ACC112 (cell line): ENCODE results near the gene KCND3.

Experiments
- H2AFZ ChIP-seq: fragments of 200-600 bp; sonication (generic); one replicate; pipeline ENCODE4 v1.6.0; 2017; ENCODE audit warnings: antibody characterized with exemption, low read length; ENCODE audit not compliant: unreplicated experiment
- H3K27ac ChIP-seq: fragments of 200-600 bp; sonication (generic); 2 replicates; pipeline ENCODE4 v1.5.1; 2014; ENCODE audit warnings: low read depth, mild to moderate bottlenecking, antibody characterized with exemption, low read length, moderate library complexity
- H3K27me3 ChIP-seq: fragments of 200-600 bp; sonication (generic); 2 replicates; pipeline ENCODE4 v1.6.1; 2014; ENCODE audit warnings: mild to moderate bottlenecking, antibody characterized with exemption, low read length, moderate library complexity, mixed read lengths; ENCODE audit not compliant: insufficient read depth
- H3K36me3 ChIP-seq: fragments of 200-600 bp; sonication (generic); 2 replicates; pipeline ENCODE4 v1.6.1; 2016; ENCODE audit warnings: mild to moderate bottlenecking, antibody characterized with exemption, low read length, moderate library complexity, mixed read lengths; ENCODE audit not compliant: insufficient read depth
- H3K4me1 ChIP-seq: fragments of 200-600 bp; sonication (generic); one replicate; pipeline ENCODE4 v1.6.1; 2016; ENCODE audit warnings: low read length, mixed read lengths; ENCODE audit not compliant: insufficient read depth, unreplicated experiment, control insufficient read depth
- H3K4me3 ChIP-seq: fragments of 200-600 bp; sonication (generic); 2 replicates; pipeline ENCODE4 v1.5.1; 2014; ENCODE audit warnings: mild to moderate bottlenecking, low read depth, low read length
- H3K79me2 ChIP-seq: fragments of 200-600 bp; sonication (generic); one replicate; pipeline ENCODE4 v1.6.0; 2016; ENCODE audit warnings: low read length; ENCODE audit not compliant: control insufficient read depth, unreplicated experiment, insufficient read depth

Gene KCND3

DNA sequence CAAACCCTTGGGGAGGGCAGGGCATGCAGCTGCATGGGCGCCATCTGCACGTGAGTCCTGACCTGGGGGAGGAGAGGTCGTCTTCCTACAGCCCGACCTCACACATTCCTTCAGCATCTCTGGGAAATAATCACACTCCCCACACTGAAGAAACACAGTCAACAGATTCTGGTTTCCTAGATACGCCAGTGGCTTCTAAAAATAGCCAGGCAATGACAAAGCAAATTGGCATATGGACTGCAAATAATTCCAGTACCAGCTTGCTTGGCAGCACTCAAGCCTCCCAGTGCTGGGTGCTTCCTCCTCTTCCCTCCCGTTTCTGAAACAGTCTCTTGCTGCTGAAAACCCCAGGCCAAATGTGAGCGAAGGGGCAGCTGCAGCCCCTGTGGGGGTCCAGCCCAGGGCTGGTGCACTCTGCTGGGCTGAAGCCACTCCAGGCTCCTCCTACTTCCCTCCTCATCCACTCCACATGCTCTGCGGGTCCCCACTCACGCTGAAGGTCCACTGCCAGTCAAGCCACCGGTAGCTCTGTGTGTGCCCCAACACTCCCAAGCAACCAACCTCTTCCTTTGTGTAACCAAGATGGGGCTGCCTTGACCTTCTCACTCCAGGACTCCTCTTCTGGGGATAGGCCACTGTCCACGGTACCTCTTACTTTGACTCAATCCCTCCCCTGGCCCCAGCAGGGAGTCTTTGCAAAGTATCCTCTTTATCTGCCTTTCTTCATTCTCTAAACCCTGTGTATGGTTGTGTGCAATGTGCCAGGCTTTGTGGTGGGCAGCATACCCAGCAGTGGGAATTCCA, 69.0 kb downstream of the KCND3 start:
- no peaks in the 10 kb centered on the region for H3K36me3 ChIP-seq
- peaks cover 23% of the 10 kb centered on the region for H3K27me3 ChIP-seq
- H3K27ac ChIP-seq, result no peak overlapping the region

DNA sequence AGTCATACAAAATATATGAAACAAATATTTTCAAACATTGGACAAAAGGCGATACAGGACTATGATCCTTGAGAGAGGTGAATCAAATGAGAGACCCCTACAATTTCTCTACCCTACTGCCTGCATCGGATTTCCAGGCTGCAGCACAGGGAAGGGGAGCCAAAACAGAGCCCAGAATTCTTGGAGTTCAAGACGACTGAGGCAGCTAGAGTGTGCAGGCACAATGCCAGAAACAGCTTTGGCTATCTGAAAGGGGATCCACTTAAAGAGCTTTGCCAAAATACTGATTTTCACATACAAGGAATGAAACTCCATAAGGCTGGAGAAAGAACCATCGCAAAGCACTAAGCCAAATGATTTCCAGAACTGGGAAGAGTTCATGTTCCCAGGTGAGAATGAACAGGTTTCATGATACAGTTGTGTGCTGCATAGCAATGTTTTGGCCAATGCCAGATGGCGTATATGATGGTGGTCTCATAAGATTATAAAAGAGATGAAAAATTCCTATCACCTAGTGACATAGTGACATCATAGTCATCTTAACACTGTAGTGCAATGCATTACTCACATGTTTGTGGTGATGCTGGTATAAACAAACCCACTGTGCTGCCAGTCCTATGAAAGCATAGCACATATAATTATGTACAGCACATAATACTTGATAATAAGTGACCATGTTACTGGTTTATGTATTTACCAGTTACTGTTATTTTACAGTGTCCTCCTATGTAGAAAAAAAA, 77.5 kb downstream of the KCND3 start:
- Histone ChIP-seq H3K36me3 (no peaks in the 10 kb centered on the region), H3K27me3 (peaks cover 38% of the 10 kb centered on the region), H3K4me3 (no peak overlapping the region), H2AFZ (no peak overlapping the region), H3K4me1 (no peaks in the 10 kb centered on the region), H3K27ac (no peak overlapping the region), H3K79me2 (no peaks in the 10 kb centered on the region)

More for the DNA sequence above, 69.0 kb downstream of the KCND3 start:
- Histone ChIP-seq H3K79me2 (no peaks in the 10 kb centered on the region), H3K4me3 (no peak overlapping the region), H3K4me1 (no peaks in the 10 kb centered on the region), H2AFZ (no peak overlapping the region)

DNA sequence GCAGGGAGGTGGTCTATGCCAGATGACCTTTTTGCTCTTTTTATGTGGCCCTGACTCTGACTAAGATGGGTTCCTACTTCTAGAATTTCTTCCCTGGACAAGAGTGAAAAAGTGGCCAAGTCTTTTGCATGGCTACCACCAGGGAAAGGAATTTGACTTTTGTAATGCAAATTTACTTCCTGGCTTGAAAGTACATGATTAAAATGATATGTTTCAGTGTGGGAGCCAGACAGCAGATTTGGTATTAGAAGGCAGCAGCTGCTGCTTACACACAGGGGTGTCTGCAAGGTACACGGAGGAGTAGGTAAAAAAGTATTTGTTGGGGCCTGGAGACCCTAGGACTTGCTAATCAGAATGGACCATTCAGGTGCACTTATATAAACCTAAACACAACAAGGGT, 78.4 kb downstream of the KCND3 start:
- H3K79me2 ChIP-seq, result no peaks in the 10 kb centered on the region
- H3K36me3 ChIP-seq, result no peaks in the 10 kb centered on the region
- no peak overlapping the region for H2AFZ ChIP-seq
- H3K27ac ChIP-seq, result no peak overlapping the region
- no peak overlapping the region for H3K4me3 ChIP-seq
- H3K4me1 ChIP-seq, result no peaks in the 10 kb centered on the region
- peaks cover 41% of the 10 kb centered on the region for H3K27me3 ChIP-seq

DNA sequence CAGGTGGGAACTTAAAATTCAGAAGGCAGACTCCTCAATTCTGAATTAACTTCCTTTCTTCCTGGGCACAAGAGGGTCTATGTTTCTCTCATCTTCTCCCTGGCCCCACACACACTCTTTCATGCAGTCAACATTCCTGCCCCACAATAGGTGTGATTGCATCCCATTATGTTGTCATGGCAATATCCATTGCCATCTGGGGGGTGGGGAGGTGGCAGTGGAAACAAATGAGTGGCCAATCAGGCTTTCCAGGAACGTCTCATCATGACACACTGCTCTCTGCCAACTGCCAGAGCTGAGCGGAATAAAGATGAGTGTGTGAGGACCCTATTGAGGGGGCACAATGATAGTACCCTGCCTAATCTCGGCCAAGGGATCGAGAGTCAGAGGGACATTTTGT, 80.4 kb downstream of the KCND3 start:
- no peak overlapping the region for H2AFZ ChIP-seq
- H3K27me3 ChIP-seq, result peaks cover 35% of the 10 kb centered on the region
- no peak overlapping the region for H3K4me3 ChIP-seq
- H3K36me3 ChIP-seq, result no peaks in the 10 kb centered on the region
- H3K79me2 ChIP-seq, result no peaks in the 10 kb centered on the region
- H3K4me1 ChIP-seq, result no peaks in the 10 kb centered on the region
- H3K27ac ChIP-seq, result no peak overlapping the region

DNA sequence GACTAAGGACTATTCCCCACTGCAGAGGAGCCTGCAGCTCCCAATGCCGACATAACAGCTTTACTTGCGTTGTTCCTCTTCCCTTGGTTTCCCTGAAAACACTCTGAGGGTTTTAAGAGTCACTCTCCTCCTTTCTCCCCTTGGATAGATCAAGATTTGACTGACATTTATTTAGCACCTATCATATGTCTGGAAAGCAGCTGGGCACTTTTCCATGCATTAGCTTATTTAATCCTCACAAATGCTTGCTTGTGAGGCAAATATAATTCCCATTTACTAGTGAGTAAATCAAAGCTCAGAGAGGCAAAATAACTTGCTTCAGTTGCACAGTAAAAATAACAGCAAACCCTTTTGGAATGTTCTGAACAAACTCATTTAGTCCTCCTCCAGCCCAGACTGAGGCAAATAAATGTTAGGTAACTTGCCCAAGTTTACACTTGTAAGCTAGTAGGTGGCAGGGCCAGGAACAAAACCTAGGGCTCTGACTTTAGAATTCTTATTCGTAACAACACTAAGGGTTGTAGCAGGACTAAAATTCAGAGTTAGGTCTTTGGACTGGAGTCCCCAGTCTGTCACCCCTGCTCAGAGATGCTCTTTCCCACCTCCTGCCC, 81.4 kb downstream of the KCND3 start:
- H3K27ac ChIP-seq, result no peak overlapping the region
- H3K4me1 ChIP-seq, result no peaks in the 10 kb centered on the region
- H3K27me3 ChIP-seq, result peaks cover 35% of the 10 kb centered on the region
- no peak overlapping the region for H3K4me3 ChIP-seq
- H2AFZ ChIP-seq, result no peak overlapping the region
- H3K36me3 ChIP-seq, result no peaks in the 10 kb centered on the region
- no peaks in the 10 kb centered on the region for H3K79me2 ChIP-seq

DNA sequence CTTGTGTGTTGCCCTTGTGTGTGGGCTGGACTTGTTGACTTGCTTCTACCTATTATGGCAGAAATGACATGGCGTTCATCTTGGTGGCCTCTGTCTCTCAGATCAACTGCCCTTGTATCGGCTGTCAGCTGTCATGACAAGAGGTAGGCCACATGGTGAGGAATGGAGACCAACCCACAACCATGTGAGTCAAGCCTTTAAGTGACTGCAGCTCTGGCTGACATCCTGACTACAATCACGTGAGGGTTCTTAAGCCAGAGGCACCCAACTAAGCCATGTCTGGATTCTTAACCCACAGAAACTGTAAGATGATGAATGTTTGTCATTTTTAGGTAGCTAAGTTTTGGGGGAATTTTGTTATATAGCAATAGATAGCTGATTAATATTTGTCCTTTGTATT, 82.1 kb downstream of the KCND3 start:
- Histone ChIP-seq H3K4me3 (no peak overlapping the region), H3K36me3 (no peaks in the 10 kb centered on the region), H3K27ac (no peak overlapping the region), H3K27me3 (peaks cover 36% of the 10 kb centered on the region), H2AFZ (no peak overlapping the region), H3K79me2 (no peaks in the 10 kb centered on the region), H3K4me1 (no peaks in the 10 kb centered on the region)

DNA sequence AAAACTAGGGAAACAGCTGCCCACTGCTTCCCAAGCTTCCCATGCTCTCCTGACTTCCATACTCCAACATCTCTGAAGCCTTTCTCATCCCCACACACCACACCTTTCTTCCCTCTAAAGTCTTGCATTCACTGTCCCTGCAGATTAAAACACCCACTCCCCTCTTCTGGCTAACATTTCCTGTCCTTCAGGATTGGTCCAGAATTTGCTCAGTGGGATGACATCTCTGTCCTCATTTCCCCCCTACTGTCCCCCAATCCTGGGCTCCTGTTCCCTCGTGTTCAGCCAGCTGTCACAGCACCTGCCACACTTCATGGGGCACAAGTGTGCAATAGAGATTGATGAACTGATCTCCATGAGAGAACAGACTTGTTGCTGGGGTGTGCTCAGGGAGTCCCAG, 82.7 kb downstream of the KCND3 start:
- Histone ChIP-seq H2AFZ (no peak overlapping the region), H3K79me2 (no peaks in the 10 kb centered on the region), H3K4me3 (no peak overlapping the region), H3K27ac (no peak overlapping the region), H3K4me1 (no peaks in the 10 kb centered on the region), H3K27me3 (peaks cover 39% of the 10 kb centered on the region), H3K36me3 (no peaks in the 10 kb centered on the region)

DNA sequence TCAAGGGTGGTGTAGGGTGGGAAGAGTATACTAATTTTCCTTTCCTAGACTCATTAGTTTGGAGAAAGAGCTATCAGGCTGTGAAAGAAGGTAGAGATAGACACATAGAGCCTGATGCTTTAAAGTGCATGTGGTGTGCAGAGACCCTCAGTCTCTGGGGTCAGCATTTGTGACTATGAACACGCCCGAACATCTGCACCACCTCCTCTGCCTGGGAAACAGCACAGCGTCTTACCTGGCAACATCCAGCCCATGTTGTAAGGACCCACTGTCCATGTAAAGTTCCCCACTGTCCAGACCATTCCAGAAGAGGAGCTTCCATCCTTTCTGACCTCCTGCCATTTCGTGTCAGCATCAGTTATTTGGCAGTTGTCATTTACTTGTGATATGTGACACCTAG, 83.4 kb downstream of the KCND3 start:
- Histone ChIP-seq H3K27ac (no peak overlapping the region), H3K79me2 (no peaks in the 10 kb centered on the region), H2AFZ (no peak overlapping the region), H3K36me3 (no peaks in the 10 kb centered on the region), H3K4me3 (no peak overlapping the region), H3K4me1 (no peaks in the 10 kb centered on the region), H3K27me3 (peaks cover 35% of the 10 kb centered on the region)

DNA sequence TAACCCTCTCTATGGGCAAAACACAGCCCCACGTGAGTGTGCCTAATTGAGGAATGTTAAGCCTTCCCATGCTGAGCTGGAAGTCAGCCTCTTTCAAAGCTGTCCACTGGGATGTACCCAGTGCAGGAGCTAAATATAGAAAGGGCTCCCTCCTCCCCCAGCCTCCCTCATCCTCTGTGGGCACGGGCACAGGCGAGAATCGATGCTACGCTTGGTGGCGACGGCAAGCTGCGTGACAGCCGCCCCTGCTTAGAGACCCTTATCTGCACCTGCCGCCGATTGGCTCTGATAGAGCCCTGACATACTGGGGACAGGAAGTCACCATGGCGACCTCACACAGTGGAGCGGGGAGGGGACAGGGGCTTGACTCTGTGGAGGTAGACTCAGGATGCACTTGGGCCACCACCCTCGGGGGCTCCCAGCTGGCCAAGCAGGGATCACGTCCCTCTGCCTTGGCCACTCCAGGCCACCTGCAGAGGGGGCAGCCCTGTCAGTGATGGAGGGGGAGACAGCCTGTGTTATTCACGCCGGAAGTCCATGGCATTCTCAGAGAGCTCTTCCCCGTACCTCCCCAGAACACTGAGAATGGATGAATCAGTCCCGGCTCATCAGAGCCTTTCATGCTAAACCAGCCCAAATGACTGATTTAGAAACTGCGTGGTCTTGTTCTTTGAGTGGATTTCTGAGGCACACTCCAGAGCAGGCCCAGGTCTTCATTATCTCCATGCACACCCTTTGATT, 84.8 kb downstream of the KCND3 start:
- Histone ChIP-seq H3K4me1 (no peaks in the 10 kb centered on the region), H2AFZ (no peak overlapping the region), H3K27ac (no peak overlapping the region), H3K27me3 (peaks cover 27% of the 10 kb centered on the region), H3K79me2 (no peaks in the 10 kb centered on the region), H3K36me3 (no peaks in the 10 kb centered on the region), H3K4me3 (no peak overlapping the region)

DNA sequence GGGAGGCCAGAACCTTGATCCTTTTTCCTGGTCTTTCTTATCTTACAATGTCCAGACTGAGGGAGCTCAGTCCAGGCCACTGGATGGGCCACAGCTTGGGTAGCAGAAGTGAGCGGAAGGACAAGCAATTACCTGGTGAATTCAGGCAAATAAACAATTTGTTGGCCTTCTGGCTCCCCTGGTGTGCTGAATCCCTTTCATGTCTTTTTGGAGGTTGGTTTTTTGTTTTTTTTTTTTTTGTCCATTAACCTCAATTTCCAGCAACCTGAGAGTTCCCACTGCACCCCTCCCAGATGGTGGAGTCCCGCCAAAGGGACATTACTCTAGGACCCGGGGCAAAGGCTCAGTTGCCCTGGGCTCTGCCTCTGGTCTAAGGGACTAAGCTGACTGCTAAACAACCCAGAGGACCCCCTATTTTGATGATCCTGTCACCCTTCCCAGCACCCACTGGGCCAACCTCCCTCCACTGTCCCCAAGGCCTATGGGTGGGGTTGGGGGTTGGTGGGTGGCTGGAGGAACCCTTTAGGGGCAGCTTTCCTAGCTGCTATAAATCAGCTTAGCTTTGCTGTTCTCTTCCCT, 85.5 kb downstream of the KCND3 start:
- no peak overlapping the region for H2AFZ ChIP-seq
- H3K4me3 ChIP-seq, result no peak overlapping the region
- no peak overlapping the region for H3K27ac ChIP-seq
- H3K36me3 ChIP-seq, result no peaks in the 10 kb centered on the region
- peaks cover 22% of the 10 kb centered on the region for H3K27me3 ChIP-seq
- no peaks in the 10 kb centered on the region for H3K79me2 ChIP-seq
- H3K4me1 ChIP-seq, result no peaks in the 10 kb centered on the region
